ENCODE data around the gene NAT14.
"Not testable (repeated sequence)": the region's sequence is repeated elsewhere in the genome, so short reads cannot be mapped to it uniquely, and the experiment has no call there.

Gene NAT14

GRCh38 chr19:55486971-55487923 is 2.3 kb downstream of the NAT14 start:
- DNase-seq (ENCODE audit: low spot score) = no peak

- no peak for DNase-seq (ENCODE audit: low spot score)
Measured at GRCh38 chr19:55487924-55488687, 3.1 kb downstream of the NAT14 start, which contains the start of gene SSC5D. Gene SSC5D, plus strand, starts transcription at chr19:55488436. Its CDS starts 154 bp downstream, at chr19:55488590.

- DNase-seq (ENCODE audit: low spot score) = no peak
Measured at GRCh38 chr19:55488986-55489710, 4.2 kb downstream of the NAT14 start.

GRCh38 chr19:55489711-55490477 is 4.9 kb downstream of the NAT14 start:
- DNase-seq (ENCODE audit: low spot score) = no peak

- DNase-seq (ENCODE audit: low spot score) = no peak
Measured at GRCh38 chr19:55490478-55491432, 5.8 kb downstream of the NAT14 start.

GRCh38 chr19:55491546-55492360 is 6.8 kb downstream of the NAT14 start:
- DNase-seq (ENCODE audit: low spot score) = no peak

GRCh38 chr19:55492362-55492944 is 7.5 kb downstream of the NAT14 start:
- no peak for DNase-seq (ENCODE audit: low spot score)

- no peak for DNase-seq (ENCODE audit: low spot score)
Measured at GRCh38 chr19:55493052-55493644, 8.2 kb downstream of the NAT14 start.

- no peak for DNase-seq (ENCODE audit: low spot score)
Measured at GRCh38 chr19:55493645-55494171, 8.7 kb downstream of the NAT14 start.

- no peak for DNase-seq (ENCODE audit: low spot score)
Measured at GRCh38 chr19:55494172-55494761, 9.3 kb downstream of the NAT14 start.

- no peak for DNase-seq (ENCODE audit: low spot score)
Measured at GRCh38 chr19:55495646-55496349, 10.8 kb downstream of the NAT14 start.

- DNase-seq (ENCODE audit: low spot score) = not testable (repeated sequence)
Measured at GRCh38 chr19:55496820-55497219, 11.8 kb downstream of the NAT14 start.

GRCh38 chr19:55497763-55498162 is 12.8 kb downstream of the NAT14 start:
- DNase-seq (ENCODE audit: low spot score) = no peak

- no peak for DNase-seq (ENCODE audit: low spot score)
Measured at GRCh38 chr19:55498246-55498840, 13.4 kb downstream of the NAT14 start.

- no peak for DNase-seq (ENCODE audit: low spot score)
Measured at GRCh38 chr19:55500368-55500952, 15.5 kb downstream of the NAT14 start.

GRCh38 chr19:55502197-55502952 is 17.4 kb downstream of the NAT14 start:
- DNase-seq (ENCODE audit: low spot score) = no peak

All from HuH-7 (cell line).